Measurements from ENCODE around the gene POU3F3. TPM values are rescaled to one million over a fixed set of nuclear protein-coding genes. Genes with fewer than 3 reads are reported as not detected.

Gene POU3F3
- total RNA-seq, 1 donor from 2014 or later: 2.1 TPM

- no peak for TF ChIP-seq CTCF (conservative IDR thresholded peaks at IDR 0.05)
- Mint-ChIP-seq H3K9me3 (no peaks in the 10 kb centered on the region), H3K27me3 (peaks cover 91% of the 10 kb centered on the region), H3K36me3 (no peaks in the 10 kb centered on the region), H3K4me3 (peak overlapping the region; percentile 82), H3K27ac (no peak overlapping the region), H3K4me1 (ENCODE audit: unreplicated experiment) (peaks cover 10% of the 10 kb centered on the region)
- DNase-seq (ENCODE audit: extremely low spot score, unreplicated experiment): no peak
Observed at GRCh38 chr2:104844807-104845551, 8.9 kb upstream of the POU3F3 start.

DNA sequence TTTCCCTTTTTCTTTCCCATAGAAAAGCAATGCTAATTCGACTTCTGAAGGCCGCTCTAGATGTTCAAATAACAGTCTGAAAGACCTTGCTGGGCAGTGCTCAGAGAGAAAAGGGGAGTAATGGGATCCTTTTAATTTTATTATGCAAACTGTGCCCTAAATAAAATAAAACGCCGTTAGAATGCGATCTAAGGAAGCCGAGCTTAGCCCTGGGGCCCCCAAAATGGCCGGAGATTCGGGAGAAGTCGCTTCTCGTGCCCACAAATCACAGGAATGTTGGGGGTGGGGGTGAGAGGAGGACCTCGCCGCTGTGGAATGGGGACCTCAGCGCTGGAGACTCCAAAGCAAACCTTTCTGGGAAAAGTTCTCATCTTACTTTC is 8.4 kb upstream of the POU3F3 start:
- Mint-ChIP-seq H3K4me3 (peak overlapping the region; percentile 79), H3K36me3 (no peaks in the 10 kb centered on the region), H3K27ac (no peak overlapping the region), H3K9me3 (no peaks in the 10 kb centered on the region), H3K4me1 (ENCODE audit: unreplicated experiment) (peaks cover 10% of the 10 kb centered on the region), H3K27me3 (peaks cover 92% of the 10 kb centered on the region)
- no peak for DNase-seq (ENCODE audit: extremely low spot score, unreplicated experiment)
- TF ChIP-seq CTCF (conservative IDR thresholded peaks at IDR 0.05): no peak

DNA sequence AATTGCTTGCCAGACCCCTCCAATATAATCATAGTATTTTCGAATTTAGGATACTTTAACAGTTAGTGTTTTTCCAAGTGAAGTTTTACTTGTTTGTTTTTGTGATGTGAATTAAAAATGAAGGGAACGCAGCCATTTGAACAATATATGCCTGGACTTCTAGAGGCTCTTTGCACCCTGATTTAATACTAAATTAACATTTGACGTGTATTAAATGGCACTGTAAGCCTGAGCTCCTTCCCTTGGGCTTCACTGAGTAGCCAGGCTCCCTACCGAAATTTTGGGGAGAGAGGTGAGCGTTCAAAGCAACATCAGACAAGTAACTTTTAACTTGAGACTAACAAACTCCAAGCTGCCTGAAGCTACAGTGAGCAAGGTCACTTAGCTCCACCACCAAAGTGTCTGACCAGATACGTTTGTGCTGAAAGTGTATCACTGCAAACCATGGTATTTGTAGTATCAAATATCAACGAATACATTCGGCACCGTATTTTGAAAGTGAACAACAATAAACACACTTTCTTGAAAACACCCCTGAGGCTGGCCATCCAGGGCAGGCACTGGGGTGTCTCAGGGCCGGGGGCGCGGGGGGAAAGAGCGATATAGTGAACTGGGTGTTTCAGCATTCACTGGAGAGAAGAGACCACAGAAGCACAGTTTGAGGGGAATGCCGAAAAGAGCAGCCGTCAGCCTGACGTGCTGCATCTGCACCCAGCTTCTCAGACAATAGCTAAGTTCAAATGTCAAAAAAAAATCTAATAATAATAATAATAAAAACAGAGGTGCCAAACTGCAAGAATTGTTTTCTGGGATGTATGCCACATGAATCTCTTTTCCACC is 7.7 kb upstream of the POU3F3 start:
- peaks cover 10% of the 10 kb centered on the region for H3K4me1 Mint-ChIP-seq (ENCODE audit: unreplicated experiment)

DNA sequence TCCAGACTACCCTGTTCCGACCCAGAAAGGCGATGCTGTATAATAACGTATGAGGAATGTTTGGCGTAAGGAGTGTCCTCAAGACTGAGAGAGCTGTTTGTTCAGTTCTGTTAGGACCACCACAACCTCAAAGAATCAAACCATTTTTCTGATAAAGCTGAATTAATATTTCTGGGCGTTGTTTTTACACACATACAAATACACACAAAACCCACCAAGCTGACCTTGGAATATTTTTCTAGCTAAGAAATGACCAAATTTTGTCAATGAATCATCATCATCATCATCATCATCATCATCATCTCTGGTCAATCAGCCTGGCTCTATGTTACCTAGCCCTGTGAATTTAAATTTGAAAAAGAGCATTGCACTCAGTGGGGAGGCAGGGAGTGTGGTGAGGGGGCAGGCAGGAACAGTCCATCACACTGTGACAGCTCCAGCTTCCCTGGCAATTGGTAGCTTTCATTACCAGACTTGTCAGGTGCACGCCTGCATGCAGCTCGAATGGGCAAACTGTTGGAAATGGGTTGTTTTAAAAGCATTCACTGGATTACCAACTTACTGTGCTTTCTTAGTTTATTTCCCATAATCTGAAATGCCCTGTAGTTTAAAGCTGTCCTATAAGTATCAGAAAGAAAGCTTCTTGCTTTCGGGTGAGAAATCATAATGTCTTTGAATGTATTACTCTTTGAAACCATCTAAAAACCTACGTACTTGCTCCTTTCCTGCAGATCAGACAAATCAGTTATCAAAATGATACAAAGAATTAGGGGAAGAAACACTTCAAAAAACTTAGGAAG is 6.9 kb upstream of the POU3F3 start:
- Mint-ChIP-seq H3K36me3 (no peaks in the 10 kb centered on the region), H3K27ac (no peak overlapping the region), H3K4me1 (ENCODE audit: unreplicated experiment) (peaks cover 14% of the 10 kb centered on the region), H3K9me3 (no peaks in the 10 kb centered on the region), H3K4me3 (no peak overlapping the region), H3K27me3 (peaks cover 92% of the 10 kb centered on the region)
- no peak for DNase-seq (ENCODE audit: extremely low spot score, unreplicated experiment)
- TF ChIP-seq CTCF (conservative IDR thresholded peaks at IDR 0.05): no peak

More for the DNA sequence above, 7.7 kb upstream of the POU3F3 start:
- no peak for DNase-seq (ENCODE audit: extremely low spot score, unreplicated experiment)
- Mint-ChIP-seq H3K36me3 (no peaks in the 10 kb centered on the region), H3K9me3 (no peaks in the 10 kb centered on the region), H3K27me3 (peaks cover 92% of the 10 kb centered on the region), H3K4me3 (peak overlapping the region; percentile 29), H3K27ac (no peak overlapping the region)
- TF ChIP-seq CTCF (conservative IDR thresholded peaks at IDR 0.05): no peak

DNA sequence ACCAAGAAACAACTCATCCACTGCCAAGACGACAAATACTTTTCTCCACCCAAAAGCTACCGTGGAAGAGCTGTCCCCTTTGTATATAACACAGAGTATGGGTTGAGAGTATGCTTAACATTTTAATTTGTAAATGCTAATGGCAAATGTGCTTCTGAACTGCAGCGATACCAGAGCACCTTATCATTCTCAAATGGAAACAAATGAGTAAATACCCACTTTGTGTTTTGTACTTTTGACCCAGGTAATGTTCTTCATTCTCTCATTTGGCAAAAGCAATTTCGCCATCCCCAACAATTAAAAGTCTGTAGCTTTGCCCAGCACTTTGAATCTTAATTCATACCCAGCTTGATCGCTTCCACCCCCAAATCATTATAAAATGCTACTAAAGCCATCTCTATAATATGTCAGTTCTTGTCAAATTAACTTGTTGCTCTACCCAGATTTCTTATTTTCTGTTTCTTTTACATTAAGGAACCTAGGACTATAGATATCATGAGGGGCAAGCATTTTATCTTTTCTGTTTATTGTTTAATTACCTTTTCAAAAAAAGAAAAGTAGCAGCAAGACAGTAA is 6.2 kb upstream of the POU3F3 start:
- no peak overlapping the region for H3K27ac Mint-ChIP-seq
- no peak for DNase-seq (ENCODE audit: extremely low spot score, unreplicated experiment)
- H3K4me1 Mint-ChIP-seq (ENCODE audit: unreplicated experiment): peaks cover 16% of the 10 kb centered on the region
- peaks cover 93% of the 10 kb centered on the region for H3K27me3 Mint-ChIP-seq
- H3K4me3 Mint-ChIP-seq: no peak overlapping the region
- no peaks in the 10 kb centered on the region for H3K36me3 Mint-ChIP-seq
- TF ChIP-seq CTCF (conservative IDR thresholded peaks at IDR 0.05): no peak
- no peaks in the 10 kb centered on the region for H3K9me3 Mint-ChIP-seq

Data from type B pancreatic cell (in vitro differentiated cells).